Adrenal gland (tissue), 5 donors: ENCODE measurements around the gene KCNJ14.

Experiments
- CTCF ChIP-seq, 6 experiments: fragments of 450-650 bp in 4 of 6; fragments of 200-600 bp in 2 of 6; sonication (generic) in 1 of 6; IDR thresholded peaks; 1 replicate in 5 of 6; 2 replicates in 1 of 6; pipeline versions ENCODE4 v1.5.1 to v1.8.0; 2016 to 2021; ENCODE audit warnings: antibody characterized with exemption in 6 of 6, mild to moderate bottlenecking in 2 of 6, moderate library complexity in 1 of 6
- POLR2A ChIP-seq, 2 donors: fragments of 450-650 bp; IDR thresholded peaks; one replicate each; pipeline ENCODE4 v1.6.1; 2017; ENCODE audit warnings: antibody characterized with exemption in 2 of 2, mild to moderate bottlenecking in 2 of 2, moderate library complexity in 1 of 2
- donor health status: DM: no; HTN: no; CAD: no.

GRCh38 chr19:48455908-48456562, 661 bp downstream of the KCNJ14 start:
- TF ChIP-seq CTCF (IDR thresholded peaks at IDR 0.05) (no peak), POLR2A (IDR thresholded peaks at IDR 0.05) (no peak)
